ENCODE measurements around the gene IRAK2.

DNA sequence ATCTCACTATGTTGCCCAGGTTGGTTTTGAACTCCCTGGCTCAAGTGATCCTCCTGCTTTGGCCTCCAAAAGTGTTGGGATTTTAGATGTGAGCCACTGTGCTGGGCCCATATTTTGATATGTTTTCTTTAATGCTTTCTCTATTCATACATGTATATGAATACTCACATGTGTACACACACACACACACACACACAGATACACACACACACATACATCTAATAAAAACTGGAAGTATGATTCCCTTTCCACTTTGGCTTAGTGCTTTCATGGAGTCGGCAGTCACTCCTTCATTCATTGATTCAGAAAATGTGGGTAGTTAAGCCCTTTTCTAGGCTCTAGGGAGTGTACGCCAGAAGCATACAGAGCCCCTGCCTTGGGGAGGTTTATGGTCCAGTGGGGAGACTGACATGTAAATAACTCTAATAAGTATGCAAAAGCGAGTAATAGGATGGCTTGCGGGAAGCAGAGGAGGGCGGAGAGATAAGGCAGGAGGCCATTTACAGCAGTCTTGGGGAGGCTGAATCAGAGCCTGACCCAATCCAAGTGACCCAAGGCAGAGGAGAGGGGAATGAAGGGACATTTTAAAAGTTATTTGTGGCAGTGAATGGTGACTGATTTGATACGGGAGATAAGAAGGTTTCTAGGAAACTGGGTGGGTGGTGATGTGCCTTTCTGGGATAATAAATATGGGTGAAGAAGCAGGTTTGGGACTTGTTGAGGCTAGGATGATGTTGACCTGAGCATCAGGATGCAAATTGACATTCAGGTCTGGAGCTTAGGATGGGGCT is 51.1 kb downstream of the IRAK2 start:
- TF ChIP-seq, protein P1, sequence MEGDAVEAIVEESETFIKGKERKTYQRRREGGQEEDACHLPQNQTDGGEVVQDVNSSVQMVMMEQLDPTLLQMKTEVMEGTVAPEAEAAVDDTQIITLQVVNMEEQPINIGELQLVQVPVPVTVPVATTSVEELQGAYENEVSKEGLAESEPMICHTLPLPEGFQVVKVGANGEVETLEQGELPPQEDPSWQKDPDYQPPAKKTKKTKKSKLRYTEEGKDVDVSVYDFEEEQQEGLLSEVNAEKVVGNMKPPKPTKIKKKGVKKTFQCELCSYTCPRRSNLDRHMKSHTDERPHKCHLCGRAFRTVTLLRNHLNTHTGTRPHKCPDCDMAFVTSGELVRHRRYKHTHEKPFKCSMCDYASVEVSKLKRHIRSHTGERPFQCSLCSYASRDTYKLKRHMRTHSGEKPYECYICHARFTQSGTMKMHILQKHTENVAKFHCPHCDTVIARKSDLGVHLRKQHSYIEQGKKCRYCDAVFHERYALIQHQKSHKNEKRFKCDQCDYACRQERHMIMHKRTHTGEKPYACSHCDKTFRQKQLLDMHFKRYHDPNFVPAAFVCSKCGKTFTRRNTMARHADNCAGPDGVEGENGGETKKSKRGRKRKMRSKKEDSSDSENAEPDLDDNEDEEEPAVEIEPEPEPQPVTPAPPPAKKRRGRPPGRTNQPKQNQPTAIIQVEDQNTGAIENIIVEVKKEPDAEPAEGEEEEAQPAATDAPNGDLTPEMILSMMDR (IDR thresholded peaks at IDR 0.05): no peak
- TF ChIP-seq POLR2A (IDR thresholded peaks at IDR 0.05): no peak

Data from right lobe of liver (tissue), 4 donors.